Right renal pelvis (tissue), 4 donors: ENCODE measurements around the gene DOCK4. TPM values are rescaled to one million over a fixed set of nuclear protein-coding genes. Genes with fewer than 3 reads are reported as not detected.

Experiments used
- DNase-seq, 4 donors: peaks; one replicate each; pipeline ENCODE4 v3.0.0-alpha.2; 2013; ENCODE audit warnings: low read depth in 4 of 4, low spot score in 3 of 4, missing footprints in 1 of 4
- polyA plus RNA-seq, 4 donors: library from polyadenylated mRNA; unstranded; fragments of 120-200 nt; gene quantifications; one replicate each; pipeline ENCODE4 v1.2.1, GENCODE V29; 2013; ENCODE audit not compliant: insufficient read length in 4 of 4

Gene DOCK4
- polyA plus RNA-seq, 4 donors = 20.1 to 26.6 (median 21.4) TPM

- peak in 3 of 4 donors; percentile 38 to 60 (median 49) for DNase-seq
Measured at GRCh38 chr7:112162142-112162766, 43.9 kb downstream of the DOCK4 start.

DNA sequence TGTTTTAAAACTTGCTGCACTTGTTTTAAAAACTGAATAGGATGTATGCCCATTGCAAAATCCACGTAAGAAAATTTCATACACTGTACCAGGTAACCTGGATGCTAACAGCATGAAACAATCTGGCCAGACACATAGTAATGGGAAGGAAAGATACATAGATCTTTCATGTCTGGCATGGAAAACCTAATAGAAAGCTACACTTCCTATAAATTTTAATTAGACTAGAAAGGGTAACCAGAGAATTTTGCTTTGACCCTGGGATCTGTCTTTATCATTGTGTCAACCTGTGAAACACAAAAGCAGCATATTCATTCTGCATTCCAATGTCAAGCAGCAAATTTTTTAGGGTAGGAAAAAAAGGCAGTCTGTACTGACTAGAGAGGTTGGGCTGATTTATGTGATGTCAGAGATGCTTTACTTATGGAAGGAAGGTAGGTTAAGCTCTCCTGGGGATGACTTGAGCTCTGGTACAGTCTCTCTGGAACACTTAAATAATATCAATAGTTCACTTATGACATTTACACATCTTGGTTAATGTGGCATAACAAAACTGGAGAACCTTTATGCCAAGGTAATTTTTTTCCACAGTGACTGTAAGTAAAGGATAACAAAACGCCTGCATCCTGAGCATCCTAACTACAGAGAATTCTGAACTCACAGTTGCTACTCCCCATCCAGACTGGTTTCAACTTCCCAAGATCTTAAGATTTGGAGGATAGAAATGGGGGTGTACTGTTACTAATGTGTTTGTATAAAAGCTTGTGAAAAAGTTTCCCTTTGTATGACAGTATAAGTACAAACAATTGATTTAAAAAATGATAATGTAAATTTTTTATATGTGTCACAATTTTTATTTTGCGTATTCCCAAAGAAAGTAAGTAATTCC is 44.7 kb downstream of the DOCK4 start:
- no peak for DNase-seq

- no peak for DNase-seq
Measured at GRCh38 chr7:112160771-112161150, 45.4 kb downstream of the DOCK4 start.

GRCh38 chr7:112160130-112160770 is 45.9 kb downstream of the DOCK4 start:
- no peak for DNase-seq

GRCh38 chr7:112159351-112159750 is 46.8 kb downstream of the DOCK4 start:
- DNase-seq = no peak

GRCh38 chr7:112157072-112157471 is 49.1 kb downstream of the DOCK4 start:
- no peak for DNase-seq

DNA sequence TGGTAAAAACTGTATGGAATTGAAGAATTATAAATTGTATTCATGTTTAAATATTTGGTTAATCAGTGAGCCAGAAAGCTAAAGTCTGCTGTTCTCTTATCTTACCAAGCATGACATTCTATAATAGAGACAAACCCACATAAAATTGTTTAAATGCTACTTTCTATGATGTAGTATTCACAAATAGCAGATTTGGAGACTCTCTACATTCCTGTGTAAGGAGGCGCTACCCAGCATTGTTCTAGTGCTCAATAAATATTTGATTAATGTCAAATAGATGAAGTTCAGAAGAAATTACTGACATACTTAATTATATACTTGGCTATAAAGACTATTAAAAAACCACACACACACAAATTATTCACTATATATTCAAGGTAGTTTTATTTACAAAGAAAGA is 49.8 kb downstream of the DOCK4 start:
- DNase-seq = no peak

- no peak for DNase-seq
Measured at GRCh38 chr7:112154690-112155089, 51.5 kb downstream of the DOCK4 start.

GRCh38 chr7:112152186-112152585 is 54.0 kb downstream of the DOCK4 start:
- no peak for DNase-seq

GRCh38 chr7:112150823-112151641 is 55.2 kb downstream of the DOCK4 start:
- DNase-seq = no peak

GRCh38 chr7:112149734-112150133 is 56.5 kb downstream of the DOCK4 start:
- no peak for DNase-seq

DNA sequence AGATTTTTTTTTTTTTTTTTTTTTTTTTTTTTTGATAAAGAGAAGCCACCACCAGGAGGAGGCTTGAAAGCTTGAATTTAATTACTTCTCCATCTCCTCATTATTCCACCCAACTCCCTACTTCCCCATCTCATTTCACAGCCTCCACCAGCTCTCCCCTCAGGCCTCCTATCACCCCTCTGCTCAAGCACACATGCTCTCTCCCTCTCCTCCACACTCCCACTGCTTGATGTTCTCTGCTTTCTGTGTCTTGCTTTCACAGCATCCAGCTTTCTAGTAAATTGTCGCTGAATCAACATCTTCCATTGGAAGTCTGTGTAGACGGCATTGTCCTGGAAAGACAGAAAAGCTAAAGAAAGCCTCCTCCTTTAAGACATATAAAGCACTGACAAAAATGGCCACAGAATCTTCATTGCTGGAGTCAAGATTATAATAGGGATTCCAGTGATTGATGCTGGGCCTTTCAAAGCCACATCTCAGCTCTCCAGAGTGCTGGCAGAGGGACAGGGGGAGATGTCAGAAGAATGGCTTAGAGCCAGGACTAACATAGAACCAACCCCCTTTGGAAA is 58.3 kb downstream of the DOCK4 start:
- no peak for DNase-seq

GRCh38 chr7:112145206-112145605 is 61.0 kb downstream of the DOCK4 start:
- DNase-seq = no peak

- DNase-seq = no peak
Measured at GRCh38 chr7:112144284-112145059, 61.7 kb downstream of the DOCK4 start.

- no peak for DNase-seq
Measured at GRCh38 chr7:112143582-112143981, 62.6 kb downstream of the DOCK4 start.

DNA sequence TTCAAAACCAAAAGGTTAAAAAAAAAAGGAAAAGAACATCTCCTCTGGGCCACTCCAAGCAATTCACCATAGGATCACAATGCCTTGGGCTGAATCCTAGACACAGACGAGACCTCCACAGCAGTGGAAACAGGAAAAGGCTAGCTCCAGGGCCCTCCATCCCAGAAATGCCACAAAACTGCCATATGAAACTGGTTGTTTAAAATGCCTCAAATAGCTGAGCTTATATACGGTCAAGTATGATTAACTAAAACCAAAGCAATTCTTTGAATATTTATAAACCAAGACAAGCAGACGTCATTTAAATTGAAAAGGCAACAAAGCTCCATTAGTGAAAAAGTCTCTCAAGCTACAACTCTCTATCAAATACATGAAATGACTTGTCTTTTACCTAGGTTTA is 63.1 kb downstream of the DOCK4 start:
- DNase-seq = no peak

DNA sequence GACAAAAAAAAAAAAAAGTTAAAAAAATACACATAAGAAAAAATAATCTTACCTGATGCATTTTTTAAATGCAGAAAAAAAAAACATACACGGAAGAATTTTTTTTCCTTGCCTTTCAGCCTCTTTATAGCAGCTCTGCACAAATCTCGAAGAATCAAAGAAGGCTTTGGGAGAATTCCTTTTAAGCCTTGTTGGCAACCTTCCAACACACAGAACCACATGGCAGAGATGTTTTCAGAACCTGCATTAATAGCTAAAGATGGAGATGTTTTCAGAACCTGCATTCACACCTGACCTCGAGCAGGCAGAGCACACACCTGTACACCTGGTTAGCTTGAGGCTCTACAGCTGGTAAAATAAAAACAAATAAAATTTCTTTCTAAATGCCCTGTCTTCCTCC is 65.6 kb downstream of the DOCK4 start:
- DNase-seq = no peak

- no peak for DNase-seq
Measured at GRCh38 chr7:112138938-112139337, 67.3 kb downstream of the DOCK4 start.

- no peak for DNase-seq
Measured at GRCh38 chr7:112138325-112138852, 67.8 kb downstream of the DOCK4 start.
